Smooth muscle cell (in vitro differentiated cells): ENCODE results near the gene SEPTIN8. TPM values are rescaled to one million over a fixed set of nuclear protein-coding genes. Genes with fewer than 3 reads are reported as not detected.

Experiments used
- DNase-seq: peaks from one replicate; lab custom pipeline; 2025; ENCODE audit not compliant: unreplicated experiment; lab: John Stamatoyannopoulos, UW
- H2AFZ ChIP-seq: fragments of 200-600 bp; sonication (generic); 2 replicates; pipeline ENCODE4 v1.6.0; 2016; ENCODE audit warnings: antibody characterized with exemption, low read depth, mild to moderate bottlenecking
- H3F3A ChIP-seq: fragments of 200-600 bp; sonication (generic); 2 replicates; pipeline ENCODE4 v1.6.0; 2017; ENCODE audit warnings: antibody characterized with exemption, low read depth
- H3K27ac ChIP-seq: fragments of 200-600 bp; sonication (generic); 2 replicates; pipeline ENCODE4 v1.5.1; 2016; ENCODE audit warnings: low read depth, mild to moderate bottlenecking
- H3K27me3 ChIP-seq: fragments of 200-600 bp; sonication (generic); 2 replicates; pipeline ENCODE4 v1.6.1; 2016; ENCODE audit warnings: low read depth, mild to moderate bottlenecking
- H3K36me3 ChIP-seq: fragments of 200-600 bp; sonication (generic); 2 replicates; pipeline ENCODE4 v1.5.1; 2016; ENCODE audit warnings: low read depth
- H3K4me1 ChIP-seq: fragments of 200-600 bp; sonication (generic); 2 replicates; pipeline ENCODE4 v1.5.1; 2016; ENCODE audit warnings: low read depth
- H3K4me2 ChIP-seq: fragments of 200-600 bp; sonication (generic); 2 replicates; pipeline ENCODE4 v1.6.0; 2016; ENCODE audit warnings: mild to moderate bottlenecking
- H3K4me3 ChIP-seq: fragments of 200-600 bp; sonication (generic); 2 replicates; pipeline ENCODE4 v1.5.1; 2016; ENCODE audit warnings: mild to moderate bottlenecking
- H3K79me2 ChIP-seq: fragments of 200-600 bp; sonication (generic); 2 replicates; pipeline ENCODE4 v1.6.0; 2016; ENCODE audit warnings: low read depth, mild to moderate bottlenecking
- H3K9ac ChIP-seq: fragments of 200-600 bp; sonication (generic); 2 replicates; pipeline ENCODE4 v1.6.0; 2016; ENCODE audit warnings: low read depth
- H3K9me3 ChIP-seq: fragments of 200-600 bp; sonication (generic); replicated peaks from 2 replicates; pipeline ENCODE4 v1.5.1; 2016; ENCODE audit warnings: low read depth
- H4K20me1 ChIP-seq: fragments of 200-600 bp; sonication (generic); 2 replicates; pipeline ENCODE4 v1.6.0; 2016; ENCODE audit warnings: low read depth
- WGBS: methylation state at CpG from one replicate; pipeline ENCODE4 v1.1.7; 2016; ENCODE audit warnings: low lambda C conversion rate; 5-methylcytosine and 5-hydroxymethylcytosine counted together
- polyA plus RNA-seq: library from polyadenylated mRNA; unstranded; fragments of >200 nt; fragmentation: Nextera tagmentation; extraction: Ambion mirVana; gene quantifications from 2 replicates; pipeline ENCODE4 v1.2.1, GENCODE V29; 2016
- total RNA-seq: library from RNA; depleted of rRNA; stranded (reverse); fragments of >200 nt; gene quantifications from 2 replicates; pipeline ENCODE4 v1.2.3, GENCODE V29; 2014
- TF ChIP-seq, protein P1 (sequence below): fragments of 200-600 bp; sonication (generic); IDR thresholded peaks from 2 replicates; pipeline ENCODE4 v1.5.1; 2017; ENCODE audit warnings: borderline replicate concordance, mild to moderate bottlenecking, antibody characterized with exemption; ENCODE audit not compliant: insufficient read depth, poor library complexity, severe bottlenecking

The SEPTIN8 gene
- total and polyA plus RNA-seq, 2 experiments from 2014 or later = 26.3 to 68.1 TPM

DNA sequence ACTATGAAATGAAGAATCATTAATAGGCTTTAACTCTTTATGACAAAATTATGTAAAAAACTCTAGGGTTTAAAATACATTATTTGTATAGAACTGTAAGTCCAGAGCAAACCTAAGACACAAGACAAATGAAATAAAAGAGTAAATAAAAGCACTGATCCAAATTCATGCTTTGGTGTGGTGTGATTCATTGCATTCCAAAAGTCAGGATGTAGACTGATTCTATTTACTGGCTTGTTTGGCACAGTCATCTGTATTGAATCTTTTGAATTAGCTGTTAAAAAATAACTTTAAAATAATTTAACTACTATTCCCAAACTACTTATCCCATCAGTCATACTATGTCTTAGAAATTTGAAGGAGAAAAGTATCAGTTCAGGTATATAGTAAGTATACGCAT is 72.2 kb downstream of the SEPTIN8 start:
- no peak for DNase-seq
- TF ChIP-seq, protein P1, sequence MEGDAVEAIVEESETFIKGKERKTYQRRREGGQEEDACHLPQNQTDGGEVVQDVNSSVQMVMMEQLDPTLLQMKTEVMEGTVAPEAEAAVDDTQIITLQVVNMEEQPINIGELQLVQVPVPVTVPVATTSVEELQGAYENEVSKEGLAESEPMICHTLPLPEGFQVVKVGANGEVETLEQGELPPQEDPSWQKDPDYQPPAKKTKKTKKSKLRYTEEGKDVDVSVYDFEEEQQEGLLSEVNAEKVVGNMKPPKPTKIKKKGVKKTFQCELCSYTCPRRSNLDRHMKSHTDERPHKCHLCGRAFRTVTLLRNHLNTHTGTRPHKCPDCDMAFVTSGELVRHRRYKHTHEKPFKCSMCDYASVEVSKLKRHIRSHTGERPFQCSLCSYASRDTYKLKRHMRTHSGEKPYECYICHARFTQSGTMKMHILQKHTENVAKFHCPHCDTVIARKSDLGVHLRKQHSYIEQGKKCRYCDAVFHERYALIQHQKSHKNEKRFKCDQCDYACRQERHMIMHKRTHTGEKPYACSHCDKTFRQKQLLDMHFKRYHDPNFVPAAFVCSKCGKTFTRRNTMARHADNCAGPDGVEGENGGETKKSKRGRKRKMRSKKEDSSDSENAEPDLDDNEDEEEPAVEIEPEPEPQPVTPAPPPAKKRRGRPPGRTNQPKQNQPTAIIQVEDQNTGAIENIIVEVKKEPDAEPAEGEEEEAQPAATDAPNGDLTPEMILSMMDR = no peak
- H3K79me2 ChIP-seq = no peaks in the 10 kb centered on the region

More for the DNA sequence above, 72.2 kb downstream of the SEPTIN8 start:
- H3K27ac ChIP-seq = no peak overlapping the region
- H3K27me3 ChIP-seq = no peaks in the 10 kb centered on the region
- no peaks in the 10 kb centered on the region for H3F3A ChIP-seq
- H3K4me2 ChIP-seq = no peak overlapping the region
- peaks cover 10% of the 10 kb centered on the region for H3K36me3 ChIP-seq
- H3K4me3 ChIP-seq = no peak overlapping the region
- no peaks in the 10 kb centered on the region for H3K9me3 ChIP-seq
- no peaks in the 10 kb centered on the region for H4K20me1 ChIP-seq
- no peaks in the 10 kb centered on the region for H3K4me1 ChIP-seq
- no peak overlapping the region for H2AFZ ChIP-seq
- no peak overlapping the region for H3K9ac ChIP-seq
- WGBS = 98% methylated on average over 1 of the region's 1 CpG

Other genes starting within 250 kb of the SEPTIN8 start
- gene IL5, start 233.7 kb downstream of the SEPTIN8 start, total RNA-seq = not detected in 2 replicates
- not detected in 2 replicates for gene IL5, start 233.7 kb downstream of the SEPTIN8 start, polyA plus RNA-seq
- gene RAD50, start 220.3 kb downstream of the SEPTIN8 start, total RNA-seq = 26.8 and 28.8 TPM in 2 replicates
- 19.9 and 26.1 TPM in 2 replicates for gene RAD50, start 220.3 kb downstream of the SEPTIN8 start, polyA plus RNA-seq
- 0.18 and 0.63 TPM in 2 replicates for gene IL13, start 119.1 kb downstream of the SEPTIN8 start, total RNA-seq
- 0.70 TPM in 1 of 2 replicates, not detected in the other for gene IL13, start 119.1 kb downstream of the SEPTIN8 start, polyA plus RNA-seq
- not detected in 2 replicates for gene IL4, start 103.2 kb downstream of the SEPTIN8 start, total RNA-seq
- gene IL4, start 103.2 kb downstream of the SEPTIN8 start, polyA plus RNA-seq = not detected in 2 replicates
- 16.0 and 21.4 TPM in 2 replicates for gene KIF3A, start 39.7 kb downstream of the SEPTIN8 start, total RNA-seq
- gene KIF3A, start 39.7 kb downstream of the SEPTIN8 start, polyA plus RNA-seq = 12.6 and 18.4 TPM in 2 replicates
- 0.36 and 0.81 TPM in 2 replicates for gene CCNI2, start 29.8 kb downstream of the SEPTIN8 start, total RNA-seq
- gene CCNI2, start 29.8 kb downstream of the SEPTIN8 start, polyA plus RNA-seq = 0.41 and 1.7 TPM in 2 replicates
- 1.5 and 2.2 TPM in 2 replicates for gene SOWAHA, start 36.1 kb upstream of the SEPTIN8 start, total RNA-seq
- gene SOWAHA, start 36.1 kb upstream of the SEPTIN8 start, polyA plus RNA-seq = 0.43 and 0.71 TPM in 2 replicates
- 3.0 and 12.0 TPM in 2 replicates for gene SHROOM1, start 53.4 kb upstream of the SEPTIN8 start, total RNA-seq
- 5.9 and 10.2 TPM in 2 replicates for gene SHROOM1, start 53.4 kb upstream of the SEPTIN8 start, polyA plus RNA-seq
- 1.9 and 2.3 TPM in 2 replicates for gene GDF9, start 89.2 kb upstream of the SEPTIN8 start, total RNA-seq
- 0.46 and 0.66 TPM in 2 replicates for gene GDF9, start 89.2 kb upstream of the SEPTIN8 start, polyA plus RNA-seq
- 137 and 162 TPM in 2 replicates for gene UQCRQ, start 89.4 kb upstream of the SEPTIN8 start, total RNA-seq
- 1,065 and 1,128 TPM in 2 replicates for gene UQCRQ, start 89.4 kb upstream of the SEPTIN8 start, polyA plus RNA-seq
- gene LEAP2, start 96.4 kb upstream of the SEPTIN8 start, total RNA-seq = 0.27 and 0.45 TPM in 2 replicates
- gene LEAP2, start 96.4 kb upstream of the SEPTIN8 start, polyA plus RNA-seq = 0.55 and 3.2 TPM in 2 replicates
- gene AFF4, start 186.4 kb upstream of the SEPTIN8 start, total RNA-seq = 137 TPM in 2 replicates
- 27.8 and 43.4 TPM in 2 replicates for gene AFF4, start 186.4 kb upstream of the SEPTIN8 start, polyA plus RNA-seq
- gene ZCCHC10, start 249.3 kb upstream of the SEPTIN8 start, total RNA-seq = 33.0 and 33.4 TPM in 2 replicates
- 28.4 and 41.0 TPM in 2 replicates for gene ZCCHC10, start 249.3 kb upstream of the SEPTIN8 start, polyA plus RNA-seq